ENCODE measurements around the gene CCDC112. TPM values are rescaled to one million over a fixed set of nuclear protein-coding genes. Genes with fewer than 3 reads are reported as not detected.

CCDC112 gene
- total RNA-seq, 1 experiment from 2014 or later, result 13.4 TPM

- BruUV-seq (replicated peaks), result no TSS peak
- no peak for DNase-seq (ENCODE audit: low spot score)
- H3K36me3 ChIP-seq (ENCODE audit: insufficient read depth, low read length, poor library complexity, severe bottlenecking), result no peaks in the 10 kb centered on the region
- CTCF ChIA-PET, result no interaction called here
- no peaks in the 10 kb centered on the region for H3K9me3 ChIP-seq (ENCODE audit: low read depth, low read length, poor library complexity, severe bottlenecking)
- POLR2A ChIA-PET (ENCODE audit: low non-redundant PET), result no interaction called here
- H3K4me1 ChIP-seq (ENCODE audit: insufficient read depth, low read length, poor library complexity, severe bottlenecking), result no peaks in the 10 kb centered on the region
- intact Hi-C loops (cut with micrococcal nuclease; ENCODE audit: unreplicated experiment), result no loop called here
- H3K4me3 ChIP-seq (ENCODE audit: low read depth, low read length, poor library complexity, severe bottlenecking), result no peak overlapping the region
- H3K27me3 ChIP-seq (replicated peaks; ENCODE audit: insufficient read depth, low read depth, low read length, poor library complexity), result no peaks in the 10 kb centered on the region
- H3K27ac ChIP-seq (ENCODE audit: low read depth, low read length, poor library complexity, severe bottlenecking), result no peak overlapping the region
- TF ChIP-seq EZH2 (IDR thresholded peaks at IDR 0.05; ENCODE audit: borderline replicate concordance, low read depth, low read length, poor library complexity, severe bottlenecking) (no peak), CTCF (conservative IDR thresholded peaks at IDR 0.05; ENCODE audit: low read depth, low read length) (no peak)
These were observed 46.3 kb upstream of the CCDC112 start for GRCh38 chr5:115342590-115343377.

GRCh38 chr5:115341745-115342144 is 45.3 kb upstream of the CCDC112 start:
- TF ChIP-seq EZH2 (IDR thresholded peaks at IDR 0.05; ENCODE audit: borderline replicate concordance, low read depth, low read length, poor library complexity, severe bottlenecking), result no peak
- no peak for TF ChIP-seq CTCF (conservative IDR thresholded peaks at IDR 0.05; ENCODE audit: low read depth, low read length)
- no peak for DNase-seq (ENCODE audit: low spot score)
- no peak overlapping the region for H3K4me3 ChIP-seq (ENCODE audit: low read depth, low read length, poor library complexity, severe bottlenecking)
- H3K4me1 ChIP-seq (ENCODE audit: insufficient read depth, low read length, poor library complexity, severe bottlenecking), result no peaks in the 10 kb centered on the region
- H3K9me3 ChIP-seq (ENCODE audit: low read depth, low read length, poor library complexity, severe bottlenecking), result no peaks in the 10 kb centered on the region
- BruUV-seq (replicated peaks), result no TSS peak
- CTCF ChIA-PET, result no interaction called here
- POLR2A ChIA-PET (ENCODE audit: low non-redundant PET), result no interaction called here
- no peak overlapping the region for H3K27ac ChIP-seq (ENCODE audit: low read depth, low read length, poor library complexity, severe bottlenecking)
- no peaks in the 10 kb centered on the region for H3K36me3 ChIP-seq (ENCODE audit: insufficient read depth, low read length, poor library complexity, severe bottlenecking)
- H3K27me3 ChIP-seq (replicated peaks; ENCODE audit: insufficient read depth, low read depth, low read length, poor library complexity), result no peaks in the 10 kb centered on the region
- intact Hi-C loops (cut with micrococcal nuclease; ENCODE audit: unreplicated experiment), result no loop called here

DNA sequence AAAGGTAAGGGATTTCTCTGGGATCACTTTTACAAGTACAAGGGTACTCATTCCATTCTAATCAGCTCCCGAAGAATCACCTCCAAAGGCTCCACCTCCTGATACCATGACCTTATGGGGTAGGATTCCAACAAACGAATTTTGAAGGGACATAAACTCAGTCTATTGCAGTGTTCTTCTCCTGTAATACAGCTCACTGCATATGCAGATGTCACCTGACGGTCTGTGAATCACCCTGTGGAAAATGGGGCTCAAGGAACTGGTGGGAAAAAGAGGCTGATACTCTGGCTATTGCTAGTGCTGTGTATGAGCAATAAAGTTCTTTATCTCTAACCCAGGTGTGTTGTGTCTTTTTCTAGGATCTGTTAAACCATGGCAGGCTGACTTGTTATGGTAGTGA is 42.4 kb upstream of the CCDC112 start:
- intact Hi-C loops (cut with micrococcal nuclease; ENCODE audit: unreplicated experiment), result no loop called here
- Histone ChIP-seq H3K36me3 (ENCODE audit: insufficient read depth, low read length, poor library complexity, severe bottlenecking) (no peaks in the 10 kb centered on the region), H3K4me1 (ENCODE audit: insufficient read depth, low read length, poor library complexity, severe bottlenecking) (no peaks in the 10 kb centered on the region), H3K9me3 (ENCODE audit: low read depth, low read length, poor library complexity, severe bottlenecking) (no peaks in the 10 kb centered on the region), H3K4me3 (ENCODE audit: low read depth, low read length, poor library complexity, severe bottlenecking) (no peak overlapping the region), H3K27ac (ENCODE audit: low read depth, low read length, poor library complexity, severe bottlenecking) (no peak overlapping the region), H3K27me3 (replicated peaks; ENCODE audit: insufficient read depth, low read depth, low read length, poor library complexity) (no peaks in the 10 kb centered on the region)
- ChIA-PET CTCF (no interaction called here), POLR2A (ENCODE audit: low non-redundant PET) (no interaction called here)
- TF ChIP-seq EZH2 (IDR thresholded peaks at IDR 0.05; ENCODE audit: borderline replicate concordance, low read depth, low read length, poor library complexity, severe bottlenecking) (no peak), CTCF (conservative IDR thresholded peaks at IDR 0.05; ENCODE audit: low read depth, low read length) (no peak)
- DNase-seq (ENCODE audit: low spot score), result no peak
- no TSS peak for BruUV-seq (replicated peaks)

Data from A673 (cell line).